ENCODE data around the gene ZNF276. TPM values are rescaled to one million over a fixed set of nuclear protein-coding genes. Genes with fewer than 3 reads are reported as not detected.
A peak's percentile ranks its signal among the peaks of the same experiment; 100 is the strongest.

Gene ZNF276
- total RNA-seq, 1 donor from 2014 or later: 12.9 TPM

DNA sequence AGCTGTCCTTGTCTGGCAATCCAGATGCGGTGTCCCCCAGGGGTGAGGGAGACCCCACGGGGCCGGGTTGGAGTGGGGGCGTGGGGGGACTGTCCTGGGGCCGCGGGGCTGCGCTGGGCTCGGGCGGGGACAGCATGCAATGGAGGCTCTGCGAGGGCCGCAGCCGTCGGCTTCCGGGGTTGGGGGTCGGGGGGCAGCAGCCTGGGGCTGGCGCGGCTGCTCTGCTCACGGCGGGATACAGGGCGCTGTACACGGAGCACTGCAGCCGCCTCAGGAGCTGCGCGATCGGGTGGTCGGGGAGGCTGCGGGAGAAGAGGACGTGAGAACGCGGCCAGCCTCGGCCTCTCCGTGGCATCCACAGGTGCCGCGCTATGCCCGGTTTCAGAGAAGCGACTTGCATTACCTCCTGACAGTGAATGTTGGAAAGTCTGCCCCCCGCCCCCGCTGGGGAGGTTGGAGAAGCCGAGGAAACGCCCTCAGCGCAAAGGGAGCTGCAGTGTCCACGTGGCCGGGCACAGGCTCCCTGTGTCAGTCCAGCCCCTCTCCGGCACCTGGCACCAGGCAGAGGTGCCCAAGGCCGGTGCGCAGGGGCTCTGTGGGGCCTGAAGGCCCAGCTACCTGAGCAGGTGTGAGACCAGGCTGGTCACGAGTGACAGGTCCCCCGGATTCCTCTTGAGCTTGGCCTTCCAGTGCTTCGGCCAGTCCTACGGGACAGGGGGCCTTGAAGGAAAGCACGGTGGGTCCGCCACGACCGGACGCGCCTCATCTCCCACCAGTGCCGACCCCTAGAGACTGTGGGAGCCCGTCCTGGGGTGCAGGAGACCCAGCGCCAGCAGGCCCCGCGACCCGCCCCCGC is 10.4 kb upstream of the ZNF276 start:
- no peak for DNase-seq
- Histone ChIP-seq H3K27me3 (ENCODE audit: low read depth) (peaks cover 17% of the 10 kb centered on the region), H3K4me1 (peaks cover 20% of the 10 kb centered on the region), H3K36me3 (no peaks in the 10 kb centered on the region), H3K9me3 (replicated peaks) (no peaks in the 10 kb centered on the region), H3K27ac (replicated peaks) (no peak overlapping the region), H3K4me3 (no peak overlapping the region)
- TF ChIP-seq, protein P1, sequence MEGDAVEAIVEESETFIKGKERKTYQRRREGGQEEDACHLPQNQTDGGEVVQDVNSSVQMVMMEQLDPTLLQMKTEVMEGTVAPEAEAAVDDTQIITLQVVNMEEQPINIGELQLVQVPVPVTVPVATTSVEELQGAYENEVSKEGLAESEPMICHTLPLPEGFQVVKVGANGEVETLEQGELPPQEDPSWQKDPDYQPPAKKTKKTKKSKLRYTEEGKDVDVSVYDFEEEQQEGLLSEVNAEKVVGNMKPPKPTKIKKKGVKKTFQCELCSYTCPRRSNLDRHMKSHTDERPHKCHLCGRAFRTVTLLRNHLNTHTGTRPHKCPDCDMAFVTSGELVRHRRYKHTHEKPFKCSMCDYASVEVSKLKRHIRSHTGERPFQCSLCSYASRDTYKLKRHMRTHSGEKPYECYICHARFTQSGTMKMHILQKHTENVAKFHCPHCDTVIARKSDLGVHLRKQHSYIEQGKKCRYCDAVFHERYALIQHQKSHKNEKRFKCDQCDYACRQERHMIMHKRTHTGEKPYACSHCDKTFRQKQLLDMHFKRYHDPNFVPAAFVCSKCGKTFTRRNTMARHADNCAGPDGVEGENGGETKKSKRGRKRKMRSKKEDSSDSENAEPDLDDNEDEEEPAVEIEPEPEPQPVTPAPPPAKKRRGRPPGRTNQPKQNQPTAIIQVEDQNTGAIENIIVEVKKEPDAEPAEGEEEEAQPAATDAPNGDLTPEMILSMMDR (IDR thresholded peaks at IDR 0.05; ENCODE audit: borderline replicate concordance): no peak
- intact Hi-C loops (cut with micrococcal nuclease): no loop called here

DNA sequence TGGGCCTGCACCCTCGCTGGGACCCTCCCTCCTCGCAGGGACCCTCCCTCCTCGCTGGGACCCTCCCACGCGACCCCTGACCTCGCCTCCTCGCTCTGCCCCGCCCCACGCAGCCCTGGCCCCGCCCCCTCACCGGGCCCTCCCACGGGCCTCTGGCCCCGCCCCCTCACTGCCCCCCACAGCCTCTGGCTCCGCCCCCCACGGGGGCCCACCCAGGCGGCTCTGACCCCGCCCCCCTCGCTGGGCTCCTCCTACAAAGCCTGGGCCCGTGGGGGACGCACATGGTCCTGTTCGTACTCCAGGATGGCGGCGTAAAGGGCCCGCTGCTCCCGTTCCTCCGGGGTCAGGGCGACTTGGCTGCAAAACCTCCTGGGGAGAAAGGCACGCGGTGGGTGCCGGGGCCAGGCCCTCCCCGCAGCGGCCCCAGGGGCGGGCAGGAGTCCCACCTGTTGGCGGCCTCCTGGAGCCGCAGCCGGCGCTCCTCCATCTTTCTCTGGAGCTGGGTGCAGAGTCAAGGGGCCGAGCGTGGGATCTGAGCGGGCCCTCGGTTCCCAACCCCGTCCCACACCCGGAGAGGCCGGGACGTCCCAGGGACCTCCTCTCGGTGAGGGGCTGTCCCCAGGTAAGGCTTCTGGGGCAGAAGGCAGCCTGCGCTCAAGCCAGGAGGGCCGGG is 9.6 kb upstream of the ZNF276 start:
- TF ChIP-seq, protein P1 (IDR thresholded peaks at IDR 0.05; ENCODE audit: borderline replicate concordance): no peak
- peak overlapping the region; percentile 29 for H3K4me3 ChIP-seq
- H3K36me3 ChIP-seq: no peaks in the 10 kb centered on the region
- H3K9me3 ChIP-seq (replicated peaks): no peaks in the 10 kb centered on the region
- H3K4me1 ChIP-seq: peaks cover 16% of the 10 kb centered on the region
- peaks cover 17% of the 10 kb centered on the region for H3K27me3 ChIP-seq (ENCODE audit: low read depth)
- H3K27ac ChIP-seq (replicated peaks): no peak overlapping the region
- intact Hi-C loops (cut with micrococcal nuclease): no loop called here
- DNase-seq: no peak

DNA sequence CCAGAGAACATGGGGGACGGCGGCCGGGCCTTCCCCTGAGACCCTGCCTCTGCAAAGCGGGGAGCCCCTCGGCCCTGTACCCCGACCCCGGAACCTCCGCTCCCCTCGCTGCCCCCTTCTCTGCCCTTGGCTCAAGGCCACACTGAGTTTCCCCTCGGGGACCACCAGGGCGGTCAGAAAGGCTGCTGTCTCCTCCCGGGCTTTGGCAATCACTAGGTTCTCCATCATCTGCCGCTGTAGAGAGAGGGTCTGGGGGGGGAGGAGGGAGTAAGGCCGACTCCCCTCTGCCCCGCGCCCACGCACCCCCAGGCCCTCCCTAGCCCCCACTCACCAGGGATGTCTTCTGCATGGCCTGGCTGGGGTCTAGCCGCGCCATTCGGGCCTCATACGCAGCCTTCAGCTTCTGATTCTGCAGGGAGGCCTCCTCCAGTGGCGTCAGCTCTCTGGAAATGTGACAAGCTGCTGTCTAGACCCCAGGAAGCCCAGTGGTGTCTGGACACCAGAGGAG is 9.0 kb upstream of the ZNF276 start:
- DNase-seq: no peak
- no peaks in the 10 kb centered on the region for H3K36me3 ChIP-seq
- no peaks in the 10 kb centered on the region for H3K9me3 ChIP-seq (replicated peaks)
- no peak overlapping the region for H3K27ac ChIP-seq (replicated peaks)
- TF ChIP-seq, protein P1 (IDR thresholded peaks at IDR 0.05; ENCODE audit: borderline replicate concordance): no peak
- H3K27me3 ChIP-seq (ENCODE audit: low read depth): peaks cover 17% of the 10 kb centered on the region
- H3K4me3 ChIP-seq: peak overlapping the region; percentile 29
- intact Hi-C loops (cut with micrococcal nuclease): no loop called here
- peaks cover 16% of the 10 kb centered on the region for H3K4me1 ChIP-seq

DNA sequence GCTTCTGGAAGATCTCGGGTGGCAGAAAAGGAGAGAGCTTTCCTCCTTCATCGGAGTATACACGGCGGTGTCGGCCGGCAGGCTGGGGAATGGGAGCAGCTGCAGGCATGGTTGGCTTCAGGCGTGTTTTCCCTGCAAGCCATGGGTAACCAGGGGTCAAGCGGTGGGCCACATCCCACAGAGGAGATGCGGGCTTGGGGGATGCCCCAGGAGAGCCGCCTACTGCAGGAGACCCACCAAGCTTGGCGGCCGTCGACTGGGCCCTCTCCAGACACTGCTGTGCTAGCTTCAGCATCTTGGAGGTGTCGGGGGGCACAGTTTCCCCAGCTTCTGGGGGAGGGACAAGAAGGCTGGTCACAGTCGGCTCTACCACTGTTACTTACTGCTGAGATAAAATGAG is 4.8 kb upstream of the ZNF276 start:
- Histone ChIP-seq H3K27me3 (ENCODE audit: low read depth) (peaks cover 17% of the 10 kb centered on the region), H3K36me3 (no peaks in the 10 kb centered on the region), H3K9me3 (replicated peaks) (no peaks in the 10 kb centered on the region), H3K4me1 (peaks cover 27% of the 10 kb centered on the region), H3K27ac (replicated peaks) (no peak overlapping the region), H3K4me3 (no peak overlapping the region)
- TF ChIP-seq, protein P1 (IDR thresholded peaks at IDR 0.05; ENCODE audit: borderline replicate concordance): no peak
- no peak for DNase-seq
- intact Hi-C loops (cut with micrococcal nuclease): no loop called here

DNA sequence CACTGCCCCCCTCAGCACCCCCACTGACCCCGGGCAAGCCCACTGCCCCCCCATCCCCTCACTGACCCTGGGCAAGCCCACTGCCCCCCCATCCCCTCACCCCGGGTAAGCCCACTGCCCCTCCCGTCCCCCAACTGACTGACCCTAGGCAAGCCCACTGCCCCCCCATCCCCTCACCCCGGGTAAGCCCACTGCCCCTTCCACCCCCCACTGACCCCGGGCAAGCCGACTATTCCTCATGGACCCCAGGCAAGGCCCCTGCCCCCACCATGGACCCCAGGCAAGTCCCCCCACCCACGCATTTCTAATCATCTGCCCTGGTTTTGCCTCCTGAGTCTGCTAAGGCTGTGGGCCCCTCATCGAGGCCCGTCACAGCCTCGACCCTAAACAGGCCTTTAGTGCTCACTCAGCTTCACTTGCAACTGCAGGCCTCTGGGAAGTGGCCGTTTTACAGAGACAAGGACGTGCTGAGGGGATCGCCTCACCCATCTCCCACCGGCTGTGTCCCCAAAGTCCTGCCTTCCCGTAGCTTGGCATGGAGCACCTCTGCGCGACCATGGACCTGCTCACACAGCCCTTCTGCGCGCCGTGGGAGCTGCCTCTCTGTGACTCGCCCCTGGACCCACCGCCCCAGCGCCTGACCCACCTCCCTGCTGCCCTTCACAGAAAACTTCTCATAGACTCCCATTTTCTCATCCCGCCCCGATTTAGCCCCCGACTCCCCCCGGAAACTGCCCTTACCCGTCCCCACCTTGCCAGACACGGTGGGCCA is 4.2 kb upstream of the ZNF276 start:
- intact Hi-C loops (cut with micrococcal nuclease): no loop called here
- TF ChIP-seq, protein P1 (IDR thresholded peaks at IDR 0.05; ENCODE audit: borderline replicate concordance): no peak
- Histone ChIP-seq H3K4me3 (no peak overlapping the region), H3K9me3 (replicated peaks) (no peaks in the 10 kb centered on the region), H3K27me3 (ENCODE audit: low read depth) (peaks cover 13% of the 10 kb centered on the region), H3K36me3 (no peaks in the 10 kb centered on the region), H3K27ac (replicated peaks) (no peak overlapping the region), H3K4me1 (peaks cover 27% of the 10 kb centered on the region)
- DNase-seq: no peak
